Keratinocyte (primary cell): ENCODE data around the gene EIF2S1. TPM values are rescaled to one million over a fixed set of nuclear protein-coding genes. Genes with fewer than 3 reads are reported as not detected.

Experiments
- DNase-seq: peaks from one replicate; pipeline ENCODE4 v3.0.0-alpha.2; 2011; ENCODE audit warnings: low read depth, missing footprints, low spot score
- FAIRE-seq: peaks from 2 replicates; lab custom pipeline; 2011; peaks lifted over from hg19 to GRCh38; lab: Jason Lieb, UNC
- H2AFZ ChIP-seq: 2 replicates; pipeline ENCODE4 v1.6.0; 2012; ENCODE audit warnings: low read length, control low read depth, inconsistent platforms; ENCODE audit not compliant: control insufficient read depth
- H3K27ac ChIP-seq: 2 replicates; pipeline ENCODE4 v1.5.1; 2011; ENCODE audit warnings: low read length; ENCODE audit not compliant: control insufficient read depth, insufficient read depth
- H3K27me3 ChIP-seq: 3 replicates; pipeline ENCODE4 v1.6.0; 2011; ENCODE audit warnings: low read length; ENCODE audit not compliant: control insufficient read depth, insufficient read depth; ENCODE audit errors: extremely low read depth
- H3K36me3 ChIP-seq, 2 experiments: 2 replicates in 1 of 2; 3 replicates in 1 of 2; pipeline ENCODE4 v1.5.1; 2011; ENCODE audit warnings: low read length in 2 of 2, mild to moderate bottlenecking in 1 of 2; ENCODE audit not compliant: control insufficient read depth in 2 of 2, insufficient read depth in 2 of 2; ENCODE audit errors: extremely low read depth in 1 of 2
- H3K4me1 ChIP-seq: 3 replicates; pipeline ENCODE4 v1.5.1; 2011; ENCODE audit warnings: low read length; ENCODE audit not compliant: control insufficient read depth, insufficient read depth; ENCODE audit errors: extremely low read depth
- H3K4me2 ChIP-seq: 3 replicates; pipeline ENCODE4 v1.6.0; 2011; ENCODE audit warnings: low read depth, low read length; ENCODE audit not compliant: control insufficient read depth, insufficient read depth; ENCODE audit errors: extremely low read depth
- H3K4me3 ChIP-seq, 3 experiments: fragments of 200-600 bp in 1 of 3; sonication (generic) in 1 of 3; 2 replicates in 2 of 3; 3 replicates in 1 of 3; pipeline ENCODE4 v1.5.1; 2011 to 2016; ENCODE audit warnings: low read length in 3 of 3, mild to moderate bottlenecking in 3 of 3, control low read depth in 2 of 3, inconsistent platforms in 1 of 3, low read depth in 1 of 3, mixed read lengths in 1 of 3, mixed run types in 1 of 3, moderate library complexity in 1 of 3; ENCODE audit not compliant: control insufficient read depth in 2 of 3, insufficient read depth in 2 of 3; ENCODE audit errors: extremely low read depth in 1 of 3
- H3K79me2 ChIP-seq: 2 replicates; pipeline ENCODE4 v1.6.0; 2012; ENCODE audit warnings: low read length; ENCODE audit not compliant: control insufficient read depth, insufficient read depth
- H3K9ac ChIP-seq: 3 replicates; pipeline ENCODE4 v1.6.0; 2011; ENCODE audit warnings: low read length; ENCODE audit not compliant: control insufficient read depth, insufficient read depth; ENCODE audit errors: extremely low read depth
- H3K9me1 ChIP-seq: 3 replicates; pipeline ENCODE4 v1.6.0; 2011; ENCODE audit warnings: low read length; ENCODE audit not compliant: control insufficient read depth, insufficient read depth; ENCODE audit errors: extremely low read depth
- H3K9me3 ChIP-seq: 2 replicates; pipeline ENCODE4 v1.5.1; 2012; ENCODE audit warnings: low read depth, low read length; ENCODE audit not compliant: control insufficient read depth
- H4K20me1 ChIP-seq: 3 replicates; pipeline ENCODE4 v1.6.0; 2011; ENCODE audit warnings: low read length; ENCODE audit not compliant: control insufficient read depth, insufficient read depth; ENCODE audit errors: extremely low read depth
- EZH2 ChIP-seq: IDR thresholded peaks from one replicate; pipeline ENCODE4 v1.6.1; 2012; ENCODE audit warnings: inconsistent platforms, mild to moderate bottlenecking, low read length, moderate library complexity
- dilution Hi-C: fragments of 300-500 bp; cut with MboI; formaldehyde crosslinking; loops from one replicate; pipeline ENCODE4 v1.7.0; 2020; ENCODE audit warnings: low sequenced_read_pairs; ENCODE audit not compliant: extremely low pct_ligation_motif_present
- polyA plus RNA-seq, 5 experiments: library from polyadenylated mRNA; depleted of rRNA in 3 of 5; stranded (reverse) in 3 of 5; stranded (forward) in 1 of 5; unstranded in 1 of 5; fragments of >200 nt; gene quantifications; 1 replicate in 1 of 5; 2 replicates in 3 of 5; 3 replicates in 1 of 5; pipeline versions ENCODE4 v1.2.1 to v1.2.3, GENCODE V29; 2011 to 2012; ENCODE audit warnings: missing spikeins in 2 of 5, low read depth in 1 of 5, low replicate concordance in 1 of 5
- TF ChIP-seq, protein P1 (sequence below), 3 experiments: IDR thresholded peaks in 1 of 3; conservative IDR thresholded peaks in 1 of 3; optimal IDR thresholded peaks in 1 of 3; 2 replicates in 2 of 3; 3 replicates in 1 of 3; pipeline versions ENCODE3 to v1.5.1; 2011; ENCODE audit warnings: low read length in 3 of 3, mild to moderate bottlenecking in 3 of 3, moderate library complexity in 2 of 3, control low read depth in 1 of 3, inconsistent platforms in 1 of 3; ENCODE audit not compliant: insufficient read depth in 2 of 3; ENCODE audit errors: extremely low read depth in 1 of 3

Gene EIF2S1
- polyA plus RNA-seq, 1 donor (not counting 4 experiments of a cell fraction or from before 2014, with no cell fraction given): 294 TPM

DNA sequence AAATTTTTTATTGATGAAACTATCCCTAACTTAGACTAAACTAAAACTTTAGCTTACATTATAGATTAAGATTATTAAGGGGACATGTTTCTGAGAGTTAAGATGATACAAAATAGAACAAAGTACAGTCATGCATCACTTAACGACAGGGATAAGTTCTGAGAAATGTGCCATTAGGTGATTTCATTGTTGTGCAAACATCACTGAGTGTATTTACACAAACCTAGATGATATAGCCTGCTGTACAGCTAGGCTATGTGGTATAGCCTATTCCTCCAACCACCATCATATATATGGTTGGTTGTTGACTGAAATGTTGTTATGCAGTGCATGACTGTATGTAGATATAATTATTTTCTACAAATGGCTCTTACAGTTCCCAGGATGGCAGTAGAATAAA, 47.0 kb upstream of the EIF2S1 start:
- H4K20me1 ChIP-seq: peaks cover 2% of the 10 kb centered on the region
- H3K4me3 ChIP-seq: no peak overlapping the region
- peaks cover 8% of the 10 kb centered on the region for H3K4me1 ChIP-seq
- no peaks in the 10 kb centered on the region for H3K79me2 ChIP-seq
- DNase-seq (no peak), FAIRE-seq (no peak)
- H3K36me3 ChIP-seq: peaks cover 5 to 6% of the 10 kb centered on the region in 2 experiments
- TF ChIP-seq, protein P1, sequence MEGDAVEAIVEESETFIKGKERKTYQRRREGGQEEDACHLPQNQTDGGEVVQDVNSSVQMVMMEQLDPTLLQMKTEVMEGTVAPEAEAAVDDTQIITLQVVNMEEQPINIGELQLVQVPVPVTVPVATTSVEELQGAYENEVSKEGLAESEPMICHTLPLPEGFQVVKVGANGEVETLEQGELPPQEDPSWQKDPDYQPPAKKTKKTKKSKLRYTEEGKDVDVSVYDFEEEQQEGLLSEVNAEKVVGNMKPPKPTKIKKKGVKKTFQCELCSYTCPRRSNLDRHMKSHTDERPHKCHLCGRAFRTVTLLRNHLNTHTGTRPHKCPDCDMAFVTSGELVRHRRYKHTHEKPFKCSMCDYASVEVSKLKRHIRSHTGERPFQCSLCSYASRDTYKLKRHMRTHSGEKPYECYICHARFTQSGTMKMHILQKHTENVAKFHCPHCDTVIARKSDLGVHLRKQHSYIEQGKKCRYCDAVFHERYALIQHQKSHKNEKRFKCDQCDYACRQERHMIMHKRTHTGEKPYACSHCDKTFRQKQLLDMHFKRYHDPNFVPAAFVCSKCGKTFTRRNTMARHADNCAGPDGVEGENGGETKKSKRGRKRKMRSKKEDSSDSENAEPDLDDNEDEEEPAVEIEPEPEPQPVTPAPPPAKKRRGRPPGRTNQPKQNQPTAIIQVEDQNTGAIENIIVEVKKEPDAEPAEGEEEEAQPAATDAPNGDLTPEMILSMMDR (optimal IDR thresholded peaks at IDR 0.05 in 1 of 3, IDR thresholded peaks at IDR 0.05 in 1 of 3, conservative IDR thresholded peaks at IDR 0.05 in 1 of 3; ENCODE audit: extremely low read depth in 1 of 3, insufficient read depth in 2 of 3, low read length in 3 of 3): no peak
- TF ChIP-seq EZH2: no peak
- H3K27ac ChIP-seq: no peak overlapping the region
- no peak overlapping the region for H3K4me2 ChIP-seq
- H2AFZ ChIP-seq: no peak overlapping the region
- H3K27me3 ChIP-seq: no peaks in the 10 kb centered on the region
- H3K9me3 ChIP-seq: no peaks in the 10 kb centered on the region
- no peaks in the 10 kb centered on the region for H3K9me1 ChIP-seq
- H3K9ac ChIP-seq: no peak overlapping the region
- dilution Hi-C loops: no loop called here

DNA sequence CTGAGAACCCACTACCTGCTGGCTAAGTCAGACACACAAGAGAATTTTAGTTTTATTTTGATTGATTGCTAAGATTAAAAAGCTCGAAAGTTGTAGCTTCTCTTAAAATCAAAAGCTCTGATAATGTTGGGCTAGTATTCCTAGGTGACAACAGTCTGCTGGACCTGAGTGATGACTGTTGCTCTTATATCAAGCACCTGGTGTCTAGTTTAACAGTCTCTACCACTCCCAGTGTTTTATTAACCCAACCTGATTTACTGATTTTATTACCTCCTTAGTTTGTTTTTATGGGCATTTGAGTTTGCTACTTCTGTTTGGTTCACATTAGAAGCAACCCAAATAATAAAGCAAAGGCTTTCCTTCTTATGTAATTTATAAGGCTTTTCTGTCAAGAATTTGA, 42.3 kb upstream of the EIF2S1 start:
- no peak overlapping the region for H3K9ac ChIP-seq
- H3K4me3 ChIP-seq: no peak overlapping the region
- H3K27me3 ChIP-seq: no peaks in the 10 kb centered on the region
- no peaks in the 10 kb centered on the region for H3K9me1 ChIP-seq
- H3K4me2 ChIP-seq: no peak overlapping the region
- H3K9me3 ChIP-seq: no peaks in the 10 kb centered on the region
- H3K36me3 ChIP-seq: peaks cover 5 to 13% of the 10 kb centered on the region in 2 experiments
- no peak for DNase-seq
- no peak for FAIRE-seq
- TF ChIP-seq EZH2: no peak
- TF ChIP-seq, protein P1 (optimal IDR thresholded peaks at IDR 0.05 in 1 of 3, IDR thresholded peaks at IDR 0.05 in 1 of 3, conservative IDR thresholded peaks at IDR 0.05 in 1 of 3; ENCODE audit: extremely low read depth in 1 of 3, insufficient read depth in 2 of 3, low read length in 3 of 3): no peak
- H3K27ac ChIP-seq: no peak overlapping the region
- no peaks in the 10 kb centered on the region for H3K4me1 ChIP-seq
- H2AFZ ChIP-seq: no peak overlapping the region
- no peaks in the 10 kb centered on the region for H3K79me2 ChIP-seq
- dilution Hi-C loops: no loop called here
- no peaks in the 10 kb centered on the region for H4K20me1 ChIP-seq
